ENCODE data around the gene FAM241A.

Gene FAM241A

GRCh38 chr4:112222219-112222955 is 77.1 kb downstream of the FAM241A start:
- DNase-seq = no peak

GRCh38 chr4:112225157-112225556 is 79.9 kb downstream of the FAM241A start:
- DNase-seq = no peak

- DNase-seq = peak; percentile 83
Measured at GRCh38 chr4:112230879-112231778, 85.9 kb downstream of the FAM241A start.

GRCh38 chr4:112231779-112232713 is 86.8 kb downstream of the FAM241A start, which contains the start of gene AP1AR:
Gene AP1AR (plus strand): TSS chr4:112231787. CDS start chr4:112232092, 305 bp downstream.
- peak; percentile 48 for DNase-seq

GRCh38 chr4:112234952-112235609 is 89.8 kb downstream of the FAM241A start:
- no peak for DNase-seq

- no peak for DNase-seq
Measured at GRCh38 chr4:112236040-112236439, 90.8 kb downstream of the FAM241A start.

GRCh38 chr4:112238833-112239232 is 93.6 kb downstream of the FAM241A start:
- no peak for DNase-seq

All from NCI-H1417 treated with DMSO at 0.1 percent for 48 hours (cell line).